ENCODE results near the gene VAPB.
"Not testable (repeated sequence)": the region's sequence is repeated elsewhere in the genome, so short reads cannot be mapped to it uniquely, and the experiment has no call there.

VAPB gene

GRCh38 chr20:58408603-58409246 lies 19.7 kb downstream of the VAPB start:
- peak in 1 of 2 donors; percentile 47 for DNase-seq

DNA sequence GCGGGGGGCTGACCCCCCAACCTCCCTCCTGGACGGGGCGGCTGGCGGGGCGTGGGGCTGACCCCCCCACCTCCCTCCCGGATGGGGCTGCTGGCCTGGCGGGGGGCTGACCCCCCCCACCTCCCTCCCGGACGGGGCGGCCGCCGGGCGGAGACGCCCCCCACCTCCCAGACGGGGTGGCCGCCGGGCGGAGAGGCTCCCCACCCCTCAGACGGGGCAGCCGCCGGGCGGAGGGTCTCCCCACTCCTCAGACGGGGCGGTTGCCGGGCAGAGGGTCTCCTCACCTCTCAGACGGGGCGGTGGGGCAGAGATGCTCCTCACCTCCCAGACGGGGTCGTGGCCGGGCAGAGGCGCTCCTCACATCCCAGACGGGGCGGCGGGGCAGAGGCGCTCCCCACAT lies 25.2 kb downstream of the VAPB start:
- not testable (repeated sequence) for DNase-seq

- not testable (repeated sequence) for DNase-seq
Observed at GRCh38 chr20:58414786-58415185, 25.8 kb downstream of the VAPB start.

- DNase-seq = no peak
Observed at GRCh38 chr20:58416057-58416456, 27.0 kb downstream of the VAPB start.

DNA sequence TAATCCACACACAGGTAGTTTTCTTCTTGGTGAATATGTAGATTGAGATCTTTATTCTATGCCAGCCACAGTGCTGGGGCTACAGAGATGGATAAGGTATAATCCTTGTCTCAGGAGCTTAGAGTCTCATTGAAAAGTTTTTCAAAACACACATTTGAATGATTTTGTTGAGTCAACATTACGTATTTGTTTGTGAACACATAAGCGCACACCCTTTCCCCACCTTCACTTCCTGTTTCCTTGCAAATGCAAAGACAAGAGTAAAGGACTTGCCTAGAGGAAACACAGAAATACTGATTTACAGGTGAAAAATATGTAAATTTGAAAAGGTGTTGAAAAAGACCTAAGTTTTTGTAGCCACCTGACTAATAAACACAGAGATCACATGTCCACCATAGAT lies 27.8 kb downstream of the VAPB start:
- peak in 1 of 2 donors; percentile 41 for DNase-seq

GRCh38 chr20:58417438-58417837 lies 28.4 kb downstream of the VAPB start:
- no peak for DNase-seq

GRCh38 chr20:58418949-58419748 lies 30.1 kb downstream of the VAPB start:
- DNase-seq = no peak

DNA sequence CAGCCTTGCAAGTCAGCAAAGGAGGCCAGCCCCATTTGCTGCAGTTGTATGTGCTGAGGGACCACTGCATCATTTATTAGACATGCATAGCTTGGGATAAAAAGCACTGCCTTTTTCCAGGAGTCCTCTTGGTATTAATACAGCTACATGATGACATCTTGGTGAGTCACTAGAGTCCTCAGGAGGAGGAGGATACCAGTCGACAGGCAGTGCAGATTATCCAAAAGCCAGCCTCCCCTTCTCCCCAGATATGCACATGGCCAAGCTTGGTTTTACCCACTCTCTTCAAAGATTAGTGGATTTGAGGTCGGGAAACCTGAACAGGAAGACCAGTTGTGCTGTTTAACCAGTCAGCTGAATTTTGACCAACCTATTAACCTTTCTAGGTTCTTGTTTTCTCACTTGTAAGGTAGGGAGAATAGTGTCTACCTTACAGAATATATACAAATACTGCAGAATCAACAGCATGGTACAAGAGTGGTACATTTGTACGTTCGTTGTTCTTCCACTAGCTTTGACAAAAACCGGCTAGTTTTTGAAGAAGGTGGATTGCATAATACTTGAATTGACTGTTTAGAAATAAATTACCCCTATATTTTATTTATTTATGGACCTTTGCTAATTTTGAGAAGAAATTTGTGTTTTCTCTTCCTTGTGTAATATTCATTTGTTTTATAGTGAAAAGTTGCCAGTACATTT lies 31.9 kb downstream of the VAPB start:
- DNase-seq = no peak

- no peak for DNase-seq
Observed at GRCh38 chr20:58421497-58421850, 32.4 kb downstream of the VAPB start.

DNA sequence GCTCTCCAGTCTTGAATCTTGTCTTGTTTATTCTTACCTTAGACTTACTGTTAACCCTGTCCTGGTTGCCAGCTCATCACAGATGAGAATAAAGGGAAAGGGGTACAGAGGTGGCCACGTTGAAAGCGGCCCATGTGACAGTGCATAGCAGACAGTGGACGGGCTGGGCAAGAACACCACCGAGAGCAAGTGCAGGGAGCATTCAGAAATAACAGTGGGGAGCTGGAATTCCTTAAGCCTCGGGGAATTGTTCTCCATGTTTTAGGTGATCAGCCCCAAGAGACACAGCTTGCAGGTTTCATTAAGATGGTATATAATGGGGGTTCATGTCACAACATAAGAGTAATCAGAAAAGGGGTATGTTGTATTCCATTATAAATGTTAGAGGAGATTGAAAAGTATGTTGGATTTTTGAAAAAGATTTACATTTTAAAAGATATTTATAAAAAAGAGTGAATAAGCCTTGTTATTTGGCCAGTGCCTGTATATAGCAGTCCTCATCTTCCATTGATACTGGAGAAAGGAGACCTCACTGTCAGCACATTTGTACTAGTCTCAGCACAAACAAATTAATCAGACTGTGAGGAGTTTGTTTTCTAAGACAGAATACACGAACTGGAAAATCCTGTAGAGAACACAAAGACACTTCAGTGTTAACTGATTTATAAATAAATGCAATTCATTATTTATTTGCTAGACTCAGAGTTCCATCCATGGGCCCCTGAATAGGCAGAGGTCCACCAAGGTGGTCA lies 35.4 kb downstream of the VAPB start:
- DNase-seq = no peak

DNA sequence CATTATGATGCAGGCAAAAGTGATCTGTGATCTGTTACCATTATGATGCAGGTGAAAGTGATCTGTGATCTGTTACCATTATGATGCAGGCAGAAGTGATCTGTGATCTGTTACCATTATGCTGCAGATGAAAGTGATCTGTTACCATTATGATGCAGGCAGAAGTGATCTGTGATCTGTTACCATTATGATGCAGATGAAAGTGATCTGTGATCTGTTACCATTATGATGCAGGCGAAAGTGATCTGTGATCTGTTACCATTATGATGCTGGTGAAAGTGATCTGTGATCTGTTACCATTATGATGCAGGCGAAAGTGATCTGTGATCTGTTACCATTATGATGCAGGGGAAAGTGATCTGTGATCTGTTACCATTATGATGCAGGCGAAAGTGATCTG lies 38.5 kb downstream of the VAPB start:
- not testable (repeated sequence) for DNase-seq

DNA sequence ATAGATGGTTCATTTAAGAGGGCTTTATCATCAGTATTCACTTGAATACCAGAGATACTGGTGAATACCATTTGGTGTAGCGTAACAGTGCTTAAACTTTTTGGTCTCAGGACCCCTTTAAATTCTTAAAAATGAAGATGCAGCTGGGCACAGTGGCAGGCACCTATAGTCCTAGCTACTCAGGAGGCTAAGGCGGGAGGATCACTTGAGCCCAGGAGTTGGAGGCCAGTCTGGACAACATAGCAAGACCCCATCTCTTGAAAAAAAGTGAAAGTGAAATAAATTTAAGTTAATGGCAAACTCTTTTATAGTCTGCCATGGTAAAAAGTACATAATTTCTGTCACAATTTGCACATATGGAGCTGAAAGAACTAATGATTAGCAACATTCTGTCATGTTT lies 39.3 kb downstream of the VAPB start:
- DNase-seq = no peak

GRCh38 chr20:58429303-58429702 lies 40.3 kb downstream of the VAPB start:
- DNase-seq = no peak

GRCh38 chr20:58431134-58431533 lies 42.1 kb downstream of the VAPB start:
- no peak for DNase-seq

DNA sequence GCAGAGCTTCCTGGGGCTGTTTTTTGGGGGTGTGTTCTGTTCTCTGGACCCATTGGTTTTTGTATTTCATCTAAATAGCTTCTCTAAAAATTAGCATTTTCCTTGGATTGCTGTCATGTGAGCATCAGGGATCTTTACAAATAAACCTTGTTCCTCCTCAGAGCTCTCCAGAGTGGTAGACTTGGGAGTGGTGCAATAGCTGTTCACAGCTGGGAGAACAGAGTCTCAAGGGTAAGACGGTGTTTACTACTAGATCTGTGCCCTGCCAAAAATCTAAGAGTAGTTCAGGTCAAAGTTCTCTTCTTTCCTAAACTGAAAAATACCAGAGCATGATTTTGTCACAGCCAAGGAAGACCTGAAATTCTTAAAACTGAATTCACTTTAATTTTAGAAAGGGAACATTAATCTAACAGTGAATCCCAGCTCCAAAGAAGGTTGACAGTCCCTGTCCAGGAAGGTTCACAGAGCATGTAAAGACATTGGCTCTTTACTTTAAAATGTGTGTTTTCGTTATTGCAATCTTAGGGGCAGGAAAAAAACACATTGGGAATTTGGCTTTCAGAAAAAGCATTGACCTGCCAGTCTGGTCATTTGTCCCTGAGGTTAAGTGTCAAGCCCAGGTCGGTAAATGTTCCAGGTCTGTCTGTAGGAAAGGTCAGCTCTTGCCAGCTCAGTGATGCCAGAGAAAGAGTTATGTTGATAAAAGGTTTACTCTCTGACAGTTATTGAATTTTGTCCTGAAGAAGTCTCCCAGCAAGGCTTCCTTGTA lies 43.3 kb downstream of the VAPB start:
- no peak for DNase-seq

DNA sequence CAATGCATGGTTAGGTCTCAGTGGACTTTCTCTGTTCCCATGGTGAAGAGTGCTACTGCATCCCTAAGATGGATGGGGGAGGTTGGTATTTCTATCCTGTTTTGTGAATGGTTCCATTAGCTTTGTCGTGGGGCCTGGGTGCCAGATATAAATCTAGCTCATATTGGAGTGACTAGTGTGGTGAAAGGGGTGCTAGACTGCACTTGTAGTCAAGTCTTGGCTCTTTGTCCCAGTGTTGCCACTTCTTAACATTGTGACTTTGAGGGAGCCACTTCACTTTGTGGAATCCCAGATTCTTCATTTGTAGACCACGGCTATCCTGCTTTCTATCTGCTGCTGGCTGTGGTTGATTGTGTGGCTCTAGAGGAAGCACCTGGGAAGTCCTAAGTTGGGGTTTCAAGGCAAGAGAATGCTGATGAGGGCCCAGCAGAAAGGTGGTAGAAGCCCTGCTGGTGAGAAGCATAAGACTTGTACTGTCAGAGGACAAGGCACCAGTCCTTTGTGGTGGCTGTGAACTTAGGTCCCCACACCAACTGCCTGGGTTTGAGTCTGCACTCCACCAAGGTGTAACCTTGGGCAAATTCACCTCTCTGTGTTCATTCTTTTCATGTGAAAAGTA lies 44.1 kb downstream of the VAPB start:
- DNase-seq = no peak

DNA sequence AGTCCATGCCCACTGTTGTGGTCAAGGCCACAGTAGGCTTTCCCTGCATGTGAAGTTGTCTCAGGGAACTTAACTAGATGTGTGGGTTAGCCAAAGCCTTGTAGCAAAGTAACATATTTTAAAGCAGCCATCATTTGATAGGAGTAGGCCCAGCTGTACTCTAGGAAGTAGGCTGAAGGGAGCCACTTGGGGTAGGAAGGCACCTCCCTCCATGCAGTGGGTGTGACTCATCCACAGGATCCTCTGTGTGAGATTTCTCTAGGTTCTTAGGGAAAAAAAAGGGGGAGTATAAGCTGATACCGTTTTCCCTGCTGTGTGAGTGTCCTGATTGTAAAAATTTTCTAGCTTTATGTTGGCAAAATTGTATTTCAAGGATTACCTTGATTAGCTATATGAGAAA lies 44.7 kb downstream of the VAPB start:
- DNase-seq = no peak

GRCh38 chr20:58434326-58434725 lies 45.3 kb downstream of the VAPB start:
- no peak for DNase-seq

DNA sequence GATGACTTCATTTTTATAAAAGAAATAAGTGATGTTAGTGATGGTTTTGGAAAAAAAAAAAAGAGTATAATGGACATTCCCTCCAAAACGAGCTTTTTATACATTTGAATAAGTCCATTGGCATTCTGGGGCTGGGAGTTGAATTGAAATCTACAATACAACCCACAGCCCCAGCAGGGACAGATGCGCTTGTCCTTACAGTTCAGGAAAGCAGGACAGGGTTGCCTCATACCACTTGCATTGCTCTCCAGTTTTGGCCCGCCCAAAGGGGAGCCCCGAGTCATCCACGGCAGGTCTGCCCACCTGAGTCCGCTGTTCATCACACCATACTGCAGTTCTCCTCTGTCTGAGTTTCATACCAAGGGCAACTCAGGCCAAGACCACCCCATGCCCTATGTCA lies 46.2 kb downstream of the VAPB start:
- no peak for DNase-seq

DNA sequence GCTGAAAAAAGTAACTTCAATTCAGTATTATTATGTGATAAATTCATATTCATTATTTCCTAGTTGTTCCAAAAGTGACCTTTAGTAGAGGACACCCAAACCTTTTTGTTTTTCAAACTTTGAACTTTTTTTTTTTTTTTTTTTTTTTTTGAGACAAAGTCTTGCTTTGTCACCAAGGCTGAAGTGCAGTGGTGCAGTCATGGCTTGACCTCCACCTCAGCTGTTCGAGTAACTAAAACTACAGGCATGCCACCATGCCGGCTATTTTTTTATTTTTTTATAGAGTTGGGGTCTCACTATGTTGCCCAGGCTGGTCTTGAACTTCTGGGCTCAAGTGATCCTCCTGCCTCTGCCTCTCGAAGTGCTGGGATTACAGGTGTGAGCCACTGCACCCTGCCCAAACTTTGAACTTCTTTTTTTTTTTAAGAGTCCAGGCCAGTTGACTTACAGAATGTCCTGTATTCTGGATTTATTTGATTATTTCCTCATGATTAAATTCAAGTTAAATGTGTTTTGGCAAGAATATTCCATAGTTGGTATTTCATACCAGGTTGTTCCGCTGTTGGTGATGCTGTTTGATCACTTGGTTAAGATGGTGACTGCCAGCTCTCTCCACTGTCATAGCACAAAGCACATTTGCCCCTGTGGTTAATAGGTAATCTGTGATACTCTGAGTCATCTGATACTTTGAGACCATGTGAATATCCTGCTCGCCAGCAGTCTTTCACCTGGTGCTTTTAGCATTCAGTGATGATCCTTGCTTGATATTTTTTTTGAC lies 48.0 kb downstream of the VAPB start:
- DNase-seq = no peak

All from CD4-positive, alpha-beta T cell treated with Interleukin-4 for 1 hour (primary cell).